HG03442 (cell line): ENCODE results near the gene LIN52.

Experiments
- ATAC-seq: cut with Tn5 transposase; IDR thresholded peaks from one replicate; pipeline ENCODE4 v1.9.1; 2021; ENCODE audit warnings: mild to moderate bottlenecking, moderate library complexity; ENCODE audit not compliant: unreplicated experiment

Gene LIN52

GRCh38 chr14:74084277-74085046, at the start of gene LIN52, which contains the start of gene ALDH6A1:
Gene LIN52, plus strand, starts transcription at chr14:74084956. Its CDS starts 19 bp downstream, at chr14:74084975.
Gene ALDH6A1, minus strand, starts transcription at chr14:74084453. Its CDS starts 59 bp downstream, at chr14:74084394.
- peak; percentile 89 for ATAC-seq

- no peak for ATAC-seq
Measured at GRCh38 chr14:74035556-74035955, 49.2 kb upstream of the LIN52 start.

GRCh38 chr14:74038020-74038859, 46.5 kb upstream of the LIN52 start:
- ATAC-seq: no peak

- ATAC-seq: no peak
Measured at GRCh38 chr14:74042296-74042695, 42.5 kb upstream of the LIN52 start.

GRCh38 chr14:74045522-74045921, 39.2 kb upstream of the LIN52 start:
- ATAC-seq: no peak

- no peak for ATAC-seq
Measured at GRCh38 chr14:74048281-74048680, 36.5 kb upstream of the LIN52 start.

- no peak for ATAC-seq
Measured at GRCh38 chr14:74049876-74050495, 34.8 kb upstream of the LIN52 start.

- no peak for ATAC-seq
Measured at GRCh38 chr14:74062809-74063150, 22.0 kb upstream of the LIN52 start.

- no peak for ATAC-seq
Measured at GRCh38 chr14:74064426-74064825, 20.3 kb upstream of the LIN52 start.

GRCh38 chr14:74064883-74065282, 19.9 kb upstream of the LIN52 start:
- ATAC-seq: no peak

GRCh38 chr14:74065746-74066575, 18.8 kb upstream of the LIN52 start:
- no peak for ATAC-seq

- no peak for ATAC-seq
Measured at GRCh38 chr14:74077401-74077800, 7.4 kb upstream of the LIN52 start.

- no peak for ATAC-seq
Measured at GRCh38 chr14:74080820-74081460, 3.8 kb upstream of the LIN52 start.

GRCh38 chr14:74081491-74081890, 3.3 kb upstream of the LIN52 start:
- no peak for ATAC-seq

GRCh38 chr14:74083161-74083560, 1.6 kb upstream of the LIN52 start:
- no peak for ATAC-seq

- no peak for ATAC-seq
Measured at GRCh38 chr14:74083784-74084276, 926 bp upstream of the LIN52 start.

GRCh38 chr14:74085047-74085637, 386 bp downstream of the LIN52 start:
- no peak for ATAC-seq

GRCh38 chr14:74085828-74086227, 1.1 kb downstream of the LIN52 start:
- no peak for ATAC-seq

GRCh38 chr14:74089251-74090020, 4.7 kb downstream of the LIN52 start:
- ATAC-seq: no peak
